Lung (tissue), 12 donors: Measurements from ENCODE around the gene FOXN1. TPM values are rescaled to one million over a fixed set of nuclear protein-coding genes. Genes with fewer than 3 reads are reported as not detected.
A peak's percentile ranks its signal among the peaks of the same experiment; 100 is the strongest.

Experiments used
- ATAC-seq: fragments of 200-7000 bp; cut with Tn5 transposase; one replicate; pipeline ENCODE4 v1.9.1; 2020; ENCODE audit warnings: moderate number of reproducible peaks; ENCODE audit not compliant: insufficient read depth, low FRiP score
- DNase-seq, 3 donors: peaks; one replicate each; pipeline ENCODE4 v3.0.0-alpha.2; 2013 to 2017
- H3K27ac ChIP-seq, 2 donors: one replicate each; pipeline ENCODE4 v1.5.1; 2013; ENCODE audit warnings: mild to moderate bottlenecking in 2 of 2, moderate library complexity in 2 of 2, control low read depth in 1 of 2, inconsistent platforms in 1 of 2, low read depth in 1 of 2, low read length in 1 of 2
- H3K27me3 ChIP-seq, 3 donors: one replicate each; pipeline ENCODE4 v1.5.1; 2013; ENCODE audit warnings: low read length in 2 of 3; ENCODE audit not compliant: control insufficient read depth in 3 of 3, insufficient read depth in 3 of 3
- H3K36me3 ChIP-seq, 4 donors: one replicate each; pipeline ENCODE4 v1.5.1; 2013; ENCODE audit warnings: low read length in 4 of 4, mild to moderate bottlenecking in 1 of 4, moderate library complexity in 1 of 4; ENCODE audit not compliant: control insufficient read depth in 4 of 4, insufficient read depth in 4 of 4
- H3K4me1 ChIP-seq, 5 donors: one replicate each; pipeline ENCODE4 v1.5.1; 2013; ENCODE audit warnings: low read length in 5 of 5, mild to moderate bottlenecking in 2 of 5, moderate library complexity in 1 of 5; ENCODE audit not compliant: control insufficient read depth in 5 of 5, insufficient read depth in 5 of 5
- H3K4me3 ChIP-seq: one replicate; pipeline ENCODE4 v1.5.1; 2013; ENCODE audit warnings: mild to moderate bottlenecking, control low read depth, moderate library complexity
- H3K9ac ChIP-seq, 2 donors: one replicate each; pipeline ENCODE4 v1.5.1; 2013; ENCODE audit warnings: low read length in 2 of 2, control low read depth in 1 of 2; ENCODE audit not compliant: insufficient read depth in 1 of 2
- H3K9me3 ChIP-seq, 4 donors: one replicate each; pipeline ENCODE4 v1.5.1; 2013; ENCODE audit warnings: low read length in 3 of 4, mild to moderate bottlenecking in 1 of 4, moderate library complexity in 1 of 4; ENCODE audit not compliant: control insufficient read depth in 4 of 4, insufficient read depth in 3 of 4
- WGBS, 2 donors: extraction: QIAGEN DNeasy Blood & Tissue Kit; methylation state at CpG; one replicate each; pipeline ENCODE4 v1.1.7; 2013; 5-methylcytosine and 5-hydroxymethylcytosine counted together
- polyA plus RNA-seq, 2 donors: library from polyadenylated mRNA; stranded (reverse); fragments of 200-250 nt; gene quantifications; one replicate each; pipeline ENCODE4 v1.2.1, GENCODE V29; 2013
- total RNA-seq, 2 donors: library from RNA; depleted of rRNA in 1 of 2; stranded (reverse); fragments of >200 nt in 1 of 2; gene quantifications; one replicate each; pipeline ENCODE4 v1.2.1, GENCODE V29; 2014 to 2021
- TF ChIP-seq, protein P1 (sequence below): IDR thresholded peaks from 2 replicates; pipeline ENCODE4 v1.5.1; 2012; ENCODE audit warnings: mild to moderate bottlenecking; ENCODE audit errors: control extremely low read depth, extremely low read depth
- donor health status: control.
- donor health status: control.
- donor health status: Bipolar disorder and iron deficiency.
- donor health status: healthy.
- donor health status: DM: yes; HTN: yes; CAD: no.

The FOXN1 gene
- total and polyA plus RNA-seq, 4 donors: 0.13 to 0.25 (median 0.18) TPM; not detected in 1

DNA sequence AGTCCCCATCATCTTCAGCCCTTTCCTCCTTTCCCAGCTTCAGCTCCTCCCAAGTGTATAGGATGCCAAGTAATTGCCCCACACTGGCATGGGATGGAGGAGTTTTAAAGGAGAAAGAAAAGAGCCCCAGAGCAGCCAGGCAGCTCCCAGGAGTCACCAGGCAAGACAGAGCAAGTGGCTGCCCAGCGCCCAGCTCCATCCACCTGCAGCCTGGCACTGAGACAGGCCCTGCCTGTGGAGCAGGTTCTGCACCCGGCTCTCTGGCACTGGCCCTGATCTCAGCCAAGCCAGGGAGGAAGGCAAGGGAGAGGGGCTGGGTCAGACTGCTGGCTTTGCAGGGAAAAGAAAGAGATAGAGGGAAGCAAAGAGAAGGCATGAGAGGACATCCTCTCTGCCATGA lies 21.7 kb downstream of the FOXN1 start:
- no peak overlapping the region for H3K27ac ChIP-seq
- DNase-seq (no peak), ATAC-seq (no peak)
- 69 to 85% methylated on average over 2 of the region's 2 CpGs for WGBS, 2 donors
- no peaks in the 10 kb centered on the region for H3K9me3 ChIP-seq
- H3K4me3 ChIP-seq: no peak overlapping the region
- TF ChIP-seq, protein P1, sequence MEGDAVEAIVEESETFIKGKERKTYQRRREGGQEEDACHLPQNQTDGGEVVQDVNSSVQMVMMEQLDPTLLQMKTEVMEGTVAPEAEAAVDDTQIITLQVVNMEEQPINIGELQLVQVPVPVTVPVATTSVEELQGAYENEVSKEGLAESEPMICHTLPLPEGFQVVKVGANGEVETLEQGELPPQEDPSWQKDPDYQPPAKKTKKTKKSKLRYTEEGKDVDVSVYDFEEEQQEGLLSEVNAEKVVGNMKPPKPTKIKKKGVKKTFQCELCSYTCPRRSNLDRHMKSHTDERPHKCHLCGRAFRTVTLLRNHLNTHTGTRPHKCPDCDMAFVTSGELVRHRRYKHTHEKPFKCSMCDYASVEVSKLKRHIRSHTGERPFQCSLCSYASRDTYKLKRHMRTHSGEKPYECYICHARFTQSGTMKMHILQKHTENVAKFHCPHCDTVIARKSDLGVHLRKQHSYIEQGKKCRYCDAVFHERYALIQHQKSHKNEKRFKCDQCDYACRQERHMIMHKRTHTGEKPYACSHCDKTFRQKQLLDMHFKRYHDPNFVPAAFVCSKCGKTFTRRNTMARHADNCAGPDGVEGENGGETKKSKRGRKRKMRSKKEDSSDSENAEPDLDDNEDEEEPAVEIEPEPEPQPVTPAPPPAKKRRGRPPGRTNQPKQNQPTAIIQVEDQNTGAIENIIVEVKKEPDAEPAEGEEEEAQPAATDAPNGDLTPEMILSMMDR: no peak
- no peaks in the 10 kb centered on the region for H3K27me3 ChIP-seq
- H3K36me3 ChIP-seq: no peaks in the 10 kb centered on the region
- H3K9ac ChIP-seq: no peak overlapping the region
- H3K4me1 ChIP-seq: peaks cover 0 to 19% (median 0%) of the 10 kb centered on the region in 5 donors

DNA sequence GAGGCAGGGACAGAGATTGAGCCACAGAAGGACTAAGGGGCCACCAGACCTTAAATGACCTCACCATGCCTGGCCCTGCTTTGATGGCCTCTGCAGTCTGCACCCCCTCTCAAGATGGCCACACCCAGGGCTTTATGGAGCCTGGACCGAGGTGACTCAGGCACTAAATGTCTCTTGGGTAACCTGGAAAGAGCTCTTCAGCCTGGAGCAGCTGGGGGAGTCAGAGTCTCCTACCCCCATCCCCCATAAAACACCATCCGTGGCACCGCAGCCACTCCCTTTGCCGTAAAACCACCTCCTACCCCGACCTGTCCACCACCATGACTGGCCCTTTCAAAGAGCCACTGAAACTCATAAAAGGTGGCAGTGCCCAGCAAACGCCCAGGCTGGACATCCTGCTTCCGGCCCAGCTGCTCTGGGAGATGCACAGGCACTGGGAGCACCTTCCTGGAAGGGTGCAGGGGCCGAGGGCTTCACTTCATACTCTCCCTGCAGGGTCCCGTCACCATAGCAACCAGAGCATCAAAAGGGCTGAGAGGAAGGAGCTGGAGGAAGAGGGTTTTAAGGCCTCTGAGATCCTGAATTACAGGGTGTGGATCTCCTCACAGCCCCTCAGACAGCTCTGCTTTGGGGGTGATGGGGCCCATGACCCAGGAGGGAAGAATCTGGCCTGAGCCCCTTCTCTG lies 22.3 kb downstream of the FOXN1 start:
- ATAC-seq (peak; percentile 5), DNase-seq (no peak)
- no peaks in the 10 kb centered on the region for H3K36me3 ChIP-seq
- no peaks in the 10 kb centered on the region for H3K9me3 ChIP-seq
- TF ChIP-seq, protein P1: no peak
- peaks cover 0 to 19% (median 0%) of the 10 kb centered on the region in 5 donors for H3K4me1 ChIP-seq
- no peak overlapping the region for H3K27ac ChIP-seq
- no peak overlapping the region for H3K4me3 ChIP-seq
- no peaks in the 10 kb centered on the region for H3K27me3 ChIP-seq
- WGBS, 2 donors: 64 to 74% methylated on average over 9 of the region's 9 CpGs
- H3K9ac ChIP-seq: no peak overlapping the region

DNA sequence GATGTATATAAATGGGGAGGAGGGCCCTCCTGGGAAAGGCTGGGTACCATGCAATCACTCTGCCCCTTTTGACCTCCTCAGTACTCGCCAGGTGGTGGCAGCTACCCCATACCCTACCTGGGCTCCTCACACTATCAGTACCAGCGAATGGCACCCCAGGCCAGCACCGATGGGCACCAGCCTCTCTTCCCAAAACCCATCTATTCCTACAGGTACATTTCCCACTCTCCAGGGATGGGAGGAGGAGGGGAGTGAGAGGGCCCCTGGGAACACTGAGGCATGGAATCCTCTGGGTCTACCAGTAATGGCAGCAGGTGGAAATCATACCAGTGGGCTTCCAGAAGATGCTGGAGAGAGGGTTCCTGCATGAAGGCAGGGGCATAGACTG lies 22.9 kb downstream of the FOXN1 start:
- H3K9me3 ChIP-seq: no peaks in the 10 kb centered on the region
- no peaks in the 10 kb centered on the region for H3K27me3 ChIP-seq
- WGBS, 2 donors: 92 to 95% methylated on average over 3 of the region's 3 CpGs
- no peak overlapping the region for H3K27ac ChIP-seq
- no peak overlapping the region for H3K9ac ChIP-seq
- no peak for ATAC-seq
- TF ChIP-seq, protein P1: no peak
- no peak for DNase-seq
- no peaks in the 10 kb centered on the region for H3K36me3 ChIP-seq
- no peak overlapping the region for H3K4me3 ChIP-seq
- H3K4me1 ChIP-seq: peaks cover 0 to 19% (median 0%) of the 10 kb centered on the region in 5 donors

DNA sequence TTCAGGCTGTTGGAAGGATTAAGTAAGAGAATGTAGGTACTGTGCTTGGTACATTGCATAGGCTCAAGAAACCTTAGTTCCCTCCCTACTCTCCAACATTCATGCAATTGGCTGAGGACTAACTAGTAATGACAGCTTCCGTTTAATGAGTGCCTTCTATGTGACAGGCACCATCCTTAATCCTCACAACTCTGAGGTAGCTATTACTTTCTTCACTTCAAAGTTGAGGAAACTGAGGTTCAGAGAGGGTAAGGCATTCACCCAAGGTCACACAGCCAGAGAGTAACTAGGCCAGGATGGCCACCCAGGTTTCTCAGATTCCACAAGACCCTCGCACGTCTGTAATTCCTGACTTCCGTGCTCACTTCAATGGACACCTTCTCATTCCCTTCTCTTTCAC lies 24.1 kb downstream of the FOXN1 start:
- ATAC-seq (no peak), DNase-seq (no peak)
- Histone ChIP-seq H3K4me3 (no peak overlapping the region), H3K9ac (no peak overlapping the region), H3K4me1 (peaks cover 0 to 10% (median 0%) of the 10 kb centered on the region in 5 donors), H3K36me3 (no peaks in the 10 kb centered on the region), H3K27me3 (no peaks in the 10 kb centered on the region), H3K9me3 (no peaks in the 10 kb centered on the region), H3K27ac (no peak overlapping the region)
- WGBS, 2 donors: 89% methylated on average over 4 of the region's 4 CpGs
- TF ChIP-seq, protein P1: no peak
